GM12873 (cell line): Measurements from ENCODE around the gene PEX10.

ENCODE experiments used
- TF ChIP-seq, protein P1 (sequence below): IDR thresholded peaks from 2 replicates; pipeline ENCODE4 v1.5.1; 2012; ENCODE audit warnings: low read depth, mild to moderate bottlenecking, moderate library complexity, low read length, control low read depth; ENCODE audit not compliant: insufficient read depth; ENCODE audit errors: missing control alignments

The PEX10 gene

DNA sequence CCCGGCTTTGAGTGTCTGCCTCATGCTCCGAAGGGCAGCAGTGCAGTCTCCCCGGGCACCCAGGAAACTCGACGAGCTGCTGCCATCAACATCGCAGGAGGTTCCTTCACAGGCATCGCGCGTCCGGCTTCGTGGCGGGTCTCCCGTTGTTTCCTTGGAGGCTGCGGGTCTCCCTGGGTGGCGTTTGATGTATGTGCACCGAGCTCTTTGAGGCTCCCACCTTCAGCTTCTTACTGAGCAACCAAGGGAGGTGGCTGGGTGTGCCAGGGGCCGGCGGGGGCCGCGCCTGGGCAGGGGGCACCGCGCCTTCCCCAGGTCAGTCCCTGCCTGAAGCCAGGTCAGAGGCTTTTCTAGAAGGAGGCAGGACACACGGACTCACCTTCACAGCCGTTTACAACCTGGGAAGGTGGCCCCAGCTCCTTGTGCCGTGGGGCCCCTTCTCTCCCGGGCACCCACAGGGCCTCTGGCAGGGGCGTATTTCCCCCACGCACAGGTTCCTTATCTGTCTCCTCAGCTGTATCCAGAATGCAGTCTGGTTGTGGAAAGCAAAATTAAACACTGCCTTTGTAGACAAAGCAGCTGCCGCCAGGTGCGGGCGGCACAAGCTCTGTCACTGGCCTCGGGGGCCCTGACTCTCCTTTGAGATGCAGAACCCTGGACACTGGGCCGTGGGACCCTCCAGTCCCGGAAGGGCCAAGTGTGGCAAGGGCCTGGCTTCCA lies 21.7 kb upstream of the PEX10 start:
- TF ChIP-seq, protein P1, sequence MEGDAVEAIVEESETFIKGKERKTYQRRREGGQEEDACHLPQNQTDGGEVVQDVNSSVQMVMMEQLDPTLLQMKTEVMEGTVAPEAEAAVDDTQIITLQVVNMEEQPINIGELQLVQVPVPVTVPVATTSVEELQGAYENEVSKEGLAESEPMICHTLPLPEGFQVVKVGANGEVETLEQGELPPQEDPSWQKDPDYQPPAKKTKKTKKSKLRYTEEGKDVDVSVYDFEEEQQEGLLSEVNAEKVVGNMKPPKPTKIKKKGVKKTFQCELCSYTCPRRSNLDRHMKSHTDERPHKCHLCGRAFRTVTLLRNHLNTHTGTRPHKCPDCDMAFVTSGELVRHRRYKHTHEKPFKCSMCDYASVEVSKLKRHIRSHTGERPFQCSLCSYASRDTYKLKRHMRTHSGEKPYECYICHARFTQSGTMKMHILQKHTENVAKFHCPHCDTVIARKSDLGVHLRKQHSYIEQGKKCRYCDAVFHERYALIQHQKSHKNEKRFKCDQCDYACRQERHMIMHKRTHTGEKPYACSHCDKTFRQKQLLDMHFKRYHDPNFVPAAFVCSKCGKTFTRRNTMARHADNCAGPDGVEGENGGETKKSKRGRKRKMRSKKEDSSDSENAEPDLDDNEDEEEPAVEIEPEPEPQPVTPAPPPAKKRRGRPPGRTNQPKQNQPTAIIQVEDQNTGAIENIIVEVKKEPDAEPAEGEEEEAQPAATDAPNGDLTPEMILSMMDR: no peak

DNA sequence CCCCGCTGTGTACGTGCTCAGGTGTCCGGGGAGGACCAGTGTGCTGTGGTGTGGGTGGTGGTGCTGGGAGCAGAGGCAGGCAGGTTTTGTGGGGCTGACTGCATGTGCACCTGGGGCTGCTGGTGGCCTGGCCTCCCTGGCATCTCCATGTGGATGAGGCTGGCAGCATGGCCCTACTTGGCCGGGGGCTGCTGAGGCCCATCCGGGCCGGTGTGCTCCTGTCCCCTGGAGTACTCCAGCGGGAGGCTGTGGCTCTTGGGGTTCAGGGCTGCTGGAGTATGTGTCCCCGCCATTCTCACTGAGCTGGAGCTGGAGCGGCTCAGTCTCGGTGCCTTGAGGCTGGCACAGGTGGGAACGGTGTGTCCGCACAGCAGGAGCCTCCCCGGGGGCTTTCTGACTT lies 20.8 kb upstream of the PEX10 start:
- TF ChIP-seq, protein P1: no peak

GRCh38 chr1:2432441-2432844 lies 20.1 kb upstream of the PEX10 start:
- TF ChIP-seq, protein P1: no peak

- TF ChIP-seq, protein P1: no peak
Observed at GRCh38 chr1:2431518-2431917, 19.2 kb upstream of the PEX10 start.

DNA sequence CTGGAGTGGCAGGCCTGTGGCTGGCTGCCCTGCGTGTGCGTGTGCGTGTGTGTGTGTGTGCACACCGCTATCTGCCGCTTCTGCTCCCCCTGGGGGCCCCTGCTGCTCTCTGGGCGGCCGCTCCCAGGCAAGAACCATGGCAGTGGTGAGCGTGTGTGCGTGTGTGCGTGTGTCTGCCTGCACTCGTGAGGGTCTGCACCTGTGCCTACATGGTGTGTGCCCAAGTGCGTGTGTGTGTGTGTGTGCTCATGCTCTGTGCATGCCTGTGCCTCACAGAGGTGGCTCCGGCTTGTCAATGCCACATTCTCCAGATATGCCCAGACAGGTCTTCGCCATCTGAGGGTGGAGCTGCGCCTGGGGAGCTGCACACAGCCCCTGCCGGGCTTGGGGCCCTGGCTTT lies 18.7 kb upstream of the PEX10 start:
- TF ChIP-seq, protein P1: no peak

GRCh38 chr1:2430592-2430973 lies 18.2 kb upstream of the PEX10 start:
- TF ChIP-seq, protein P1: no peak

- TF ChIP-seq, protein P1: peak; percentile 78
Observed at GRCh38 chr1:2429780-2430591, 17.6 kb upstream of the PEX10 start.
